ENCODE measurements around the gene TBC1D10B. TPM values are rescaled to one million over a fixed set of nuclear protein-coding genes. Genes with fewer than 3 reads are reported as not detected.

TBC1D10B gene
- total and polyA plus RNA-seq, 7 donors: 24.5 to 50.0 (median 31.6) TPM

GRCh38 chr16:30374538-30374937, 4.2 kb upstream of the TBC1D10B start, which contains the start of gene MYL11:
Gene MYL11, plus strand, starts transcription at chr16:30374802. Its CDS starts 56 bp downstream, at chr16:30374858.
- no peak for TF ChIP-seq CTCF (IDR thresholded peaks at IDR 0.05)
- H3K4me3 ChIP-seq: peak within 1 kb of the TSS; percentile 71
- peak in 1 of 2 donors; percentile 87 for DNase-seq
- ATAC-seq: peak in 2 of 4 donors; percentile 9 to 15
- no peaks in the 10 kb centered on the region for H3K9me3 ChIP-seq
- no peaks in the 10 kb centered on the region for H3K27me3 ChIP-seq (ENCODE audit: insufficient read depth in 3 of 3, low read length in 2 of 3)
- H3K36me3 ChIP-seq (ENCODE audit: insufficient read depth in 1 of 2, low read depth in 1 of 2): peaks cover 0 to 5% of the 10 kb centered on the region in 2 donors
- intact Hi-C loops (cut with DNase I): loop anchor here in 1 of 2 donors (5.0 kb wide), 1 partner anchor 33 kb away; the partner anchor contains the start of gene ZNF771
- H3K27ac ChIP-seq: peak within 1 kb of the TSS; percentile 97
- 30 to 54% (median 40%) methylated on average over 6 of the region's 6 CpGs for WGBS, 3 donors
- H3K4me1 ChIP-seq: peaks cover 53% of the 10 kb centered on the region

- H3K4me1 ChIP-seq: peaks cover 48% of the 10 kb centered on the region
- no peak for TF ChIP-seq CTCF (IDR thresholded peaks at IDR 0.05)
- intact Hi-C loops (cut with DNase I): loop anchor here in 1 of 2 donors (5.0 kb wide), 1 partner anchor 35 kb away; the partner anchor contains the start of gene ZNF771
- ATAC-seq: no peak
- H3K36me3 ChIP-seq (ENCODE audit: insufficient read depth in 1 of 2, low read depth in 1 of 2): peaks cover 0 to 5% of the 10 kb centered on the region in 2 donors
- peak overlapping the region; percentile 65 for H3K4me3 ChIP-seq
- 46 to 73% (median 54%) methylated on average over 5 of the region's 5 CpGs for WGBS, 3 donors
- H3K9me3 ChIP-seq: no peaks in the 10 kb centered on the region
- peak overlapping the region; percentile 97 for H3K27ac ChIP-seq
- H3K27me3 ChIP-seq (ENCODE audit: insufficient read depth in 3 of 3, low read length in 2 of 3): no peaks in the 10 kb centered on the region
- DNase-seq: peak in 1 of 2 donors; percentile 60
Observed at GRCh38 chr16:30372725-30373124, 2.4 kb upstream of the TBC1D10B start.

GRCh38 chr16:30372038-30372712, 1.9 kb upstream of the TBC1D10B start:
- ATAC-seq (peak in 3 of 4 donors; percentile 31 to 51 (median 39)), DNase-seq (peak in 1 of 2 donors; percentile 87)
- Histone ChIP-seq H3K9me3 (no peaks in the 10 kb centered on the region), H3K36me3 (ENCODE audit: insufficient read depth in 1 of 2, low read depth in 1 of 2) (peaks cover 0 to 5% of the 10 kb centered on the region in 2 donors), H3K27ac (peak overlapping the region; percentile 97), H3K27me3 (ENCODE audit: insufficient read depth in 3 of 3, low read length in 2 of 3) (no peaks in the 10 kb centered on the region), H3K4me1 (peaks cover 48% of the 10 kb centered on the region), H3K4me3 (peak overlapping the region; percentile 65)
- intact Hi-C loops (cut with DNase I): loop anchor here in 1 of 2 donors (5.0 kb wide), 1 partner anchor 35 kb away; the partner anchor contains the start of gene ZNF771
- 26 to 38% (median 28%) methylated on average over 6 of the region's 6 CpGs for WGBS, 3 donors
- TF ChIP-seq CTCF (IDR thresholded peaks at IDR 0.05): no peak

GRCh38 chr16:30371248-30371816, 1.0 kb upstream of the TBC1D10B start:
- Histone ChIP-seq H3K27me3 (ENCODE audit: insufficient read depth in 3 of 3, low read length in 2 of 3) (no peaks in the 10 kb centered on the region), H3K36me3 (ENCODE audit: insufficient read depth in 1 of 2, low read depth in 1 of 2) (peaks cover 0 to 8% of the 10 kb centered on the region in 2 donors), H3K4me3 (peak overlapping the region; percentile 65), H3K27ac (peak overlapping the region; percentile 97), H3K4me1 (peaks cover 52% of the 10 kb centered on the region), H3K9me3 (no peaks in the 10 kb centered on the region)
- ATAC-seq (no peak), DNase-seq (no peak)
- no peak for TF ChIP-seq CTCF (IDR thresholded peaks at IDR 0.05)
- intact Hi-C loops (cut with DNase I): loop anchor here in 1 of 2 donors (5.0 kb wide), 1 partner anchor 36 kb away; the partner anchor contains the start of gene ZNF771
- WGBS, 3 donors: 12 to 14% (median 12%) methylated on average over 11 of the region's 11 CpGs
